ENCODE data around the gene SYNDIG1. TPM values are rescaled to one million over a fixed set of nuclear protein-coding genes. Genes with fewer than 3 reads are reported as not detected.

Gene SYNDIG1
- polyA plus RNA-seq, 2 of the 4 experiments (the other 2 are of a cell fraction) = 0.96 to 2.6 TPM

GRCh38 chr20:24649787-24650490, 180.5 kb downstream of the SYNDIG1 start:
- peak overlapping the region; percentile 75 to 82; a peak in 4 of 6 replicates for H3K27ac ChIP-seq
- no peak for ATAC-seq
- POLR2A ChIA-PET = interaction anchor here (1.7 kb wide), 1 partner anchor 23 kb away, joined by 7 read pairs; no protein-coding TSS in a partner anchor

DNA sequence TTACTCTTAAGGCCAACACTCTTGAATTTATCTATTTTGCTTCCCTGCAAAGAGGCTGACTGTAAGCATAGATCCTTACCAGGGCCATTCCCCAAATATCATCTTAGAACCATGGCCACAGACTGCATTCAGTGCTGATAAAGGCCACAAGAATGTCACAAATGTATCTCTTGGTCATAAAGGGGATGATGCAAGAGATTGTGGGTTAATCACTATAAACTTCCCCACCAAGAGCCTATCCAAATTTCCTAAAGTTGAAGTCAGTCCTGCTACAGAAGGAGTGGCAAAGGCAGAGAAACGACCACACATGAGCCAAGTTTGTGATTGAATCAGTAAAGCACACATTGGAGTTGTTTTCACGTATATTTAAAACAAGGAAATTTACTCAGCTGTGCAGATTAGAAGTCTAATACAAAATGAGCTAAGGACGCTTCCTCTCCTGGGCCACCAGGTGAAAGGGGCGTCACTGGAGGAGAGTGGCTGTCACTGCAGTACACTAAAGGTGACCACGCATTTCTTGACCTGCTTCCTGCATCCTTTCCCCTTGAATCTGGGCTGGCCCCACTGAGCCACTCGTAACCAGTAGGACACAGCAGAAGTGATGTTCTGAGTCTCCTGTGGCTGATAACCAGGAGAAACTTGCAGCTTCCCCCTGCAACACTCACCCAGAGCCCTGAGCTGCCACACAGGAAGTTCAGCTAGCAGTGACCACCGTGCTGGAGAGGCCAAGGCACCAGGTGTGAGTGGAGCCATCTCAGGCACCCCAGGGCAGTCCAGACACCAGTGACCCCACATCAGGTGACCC, 181.9 kb downstream of the SYNDIG1 start:
- 37% methylated on average over 7 of the region's 7 CpGs for WGBS (ENCODE audit: missing lambda C conversion rate)
- peaks cover 44% of the 10 kb centered on the region for H3K4me1 ChIP-seq
- FAIRE-seq = peak; percentile 97
- peak overlapping the region; percentile 75 to 82 for H3K27ac ChIP-seq
- H3K4me2 ChIP-seq = peak overlapping the region; percentile 68
- peak; percentile 61 to 81 for DNase-seq (ENCODE audit: low read depth in 1 of 2, low spot score in 1 of 2)
- POLR2A ChIA-PET = interaction anchor here (0.9 to 1.7 kb wide), 2 partner anchors 17 to 22 kb away, joined by 3 to 7 read pairs; no protein-coding TSS in a partner anchor
- CTCF ChIA-PET = interaction anchor here (0.7 to 4.4 kb wide), 9 partner anchors 13 to 1041 kb away, joined by 3 to 22 read pairs (median 4); no protein-coding TSS in a partner anchor
- peak; percentile 69 to 75 for ATAC-seq
- H3K9me3 ChIP-seq = no peaks in the 10 kb centered on the region
- no peak overlapping the region for H3K4me3 ChIP-seq
- TF ChIP-seq, protein P1, sequence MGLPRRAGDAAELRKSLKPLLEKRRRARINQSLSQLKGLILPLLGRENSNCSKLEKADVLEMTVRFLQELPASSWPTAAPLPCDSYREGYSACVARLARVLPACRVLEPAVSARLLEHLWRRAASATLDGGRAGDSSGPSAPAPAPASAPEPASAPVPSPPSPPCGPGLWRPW (IDR thresholded peaks at IDR 0.05) = no peak
- TF ChIP-seq HOXB5 (CRISPR knock-in tag; IDR thresholded peaks at IDR 0.05) (no peak), ZSCAN20 (CRISPR knock-in tag; IDR thresholded peaks at IDR 0.05) (no peak), BHLHE40 (IDR thresholded peaks at IDR 0.05; ENCODE audit: low read depth, low read length) (no peak), CBX8 (IDR thresholded peaks at IDR 0.05) (no peak), ZNF302 (CRISPR knock-in tag; IDR thresholded peaks at IDR 0.05) (no peak), FOSB (CRISPR knock-in tag; IDR thresholded peaks at IDR 0.05) (no peak), NPAS2 (CRISPR knock-in tag; IDR thresholded peaks at IDR 0.05; ENCODE audit: borderline replicate concordance) (no peak), TFCP2L1 (CRISPR knock-in tag; IDR thresholded peaks at IDR 0.05) (no peak), POLR2AphosphoS2 (conservative IDR thresholded peaks at IDR 0.05; ENCODE audit: low read length) (no peak), GATA3 (IDR thresholded peaks at IDR 0.05; ENCODE audit: borderline replicate concordance) (peak; percentile 76), POLR2A (IDR thresholded peaks at IDR 0.05; ENCODE audit: low read length) (no peak), KDM1A (IDR thresholded peaks at IDR 0.05; ENCODE audit: low read depth) (no peak), ZC3H11A (IDR thresholded peaks at IDR 0.05) (no peak), REST (IDR thresholded peaks at IDR 0.05) (no peak), PHF8 (IDR thresholded peaks at IDR 0.05; ENCODE audit: borderline replicate concordance, low read depth) (no peak), FOXS1 (CRISPR knock-in tag; IDR thresholded peaks at IDR 0.05) (no peak), RNF2 (IDR thresholded peaks at IDR 0.05; ENCODE audit: borderline replicate concordance, low read depth) (no peak), KDM5A (IDR thresholded peaks at IDR 0.05) (no peak), RAD21 (conservative IDR thresholded peaks at IDR 0.05 in 1 of 2, IDR thresholded peaks at IDR 0.05 in 1 of 2) (peak; percentile 24 to 39; a peak in 4 of 5 replicates), HEYL (CRISPR knock-in tag; IDR thresholded peaks at IDR 0.05) (no peak), NFE2L2 (conservative IDR thresholded peaks at IDR 0.05; ENCODE audit: low read length) (no peak), FOSL2 (IDR thresholded peaks at IDR 0.05) (0 out of 2 replicates have a peak, but pooled peaks have one; percentile 49), FOSL2 (CRISPR knock-in tag; IDR thresholded peaks at IDR 0.05) (peak; percentile 75)
- TF ChIP-seq, protein P2, sequence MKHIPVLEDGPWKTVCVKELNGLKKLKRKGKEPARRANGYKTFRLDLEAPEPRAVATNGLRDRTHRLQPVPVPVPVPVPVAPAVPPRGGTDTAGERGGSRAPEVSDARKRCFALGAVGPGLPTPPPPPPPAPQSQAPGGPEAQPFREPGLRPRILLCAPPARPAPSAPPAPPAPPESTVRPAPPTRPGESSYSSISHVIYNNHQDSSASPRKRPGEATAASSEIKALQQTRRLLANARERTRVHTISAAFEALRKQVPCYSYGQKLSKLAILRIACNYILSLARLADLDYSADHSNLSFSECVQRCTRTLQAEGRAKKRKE (CRISPR knock-in tag; IDR thresholded peaks at IDR 0.05; ENCODE audit: low read depth) = no peak
- TF ChIP-seq, protein P3, sequence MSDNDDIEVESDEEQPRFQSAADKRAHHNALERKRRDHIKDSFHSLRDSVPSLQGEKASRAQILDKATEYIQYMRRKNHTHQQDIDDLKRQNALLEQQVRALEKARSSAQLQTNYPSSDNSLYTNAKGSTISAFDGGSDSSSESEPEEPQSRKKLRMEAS (IDR thresholded peaks at IDR 0.05) = peak; percentile 55; the same call in 1 of the 2 replicates
- TF ChIP-seq, protein P4, sequence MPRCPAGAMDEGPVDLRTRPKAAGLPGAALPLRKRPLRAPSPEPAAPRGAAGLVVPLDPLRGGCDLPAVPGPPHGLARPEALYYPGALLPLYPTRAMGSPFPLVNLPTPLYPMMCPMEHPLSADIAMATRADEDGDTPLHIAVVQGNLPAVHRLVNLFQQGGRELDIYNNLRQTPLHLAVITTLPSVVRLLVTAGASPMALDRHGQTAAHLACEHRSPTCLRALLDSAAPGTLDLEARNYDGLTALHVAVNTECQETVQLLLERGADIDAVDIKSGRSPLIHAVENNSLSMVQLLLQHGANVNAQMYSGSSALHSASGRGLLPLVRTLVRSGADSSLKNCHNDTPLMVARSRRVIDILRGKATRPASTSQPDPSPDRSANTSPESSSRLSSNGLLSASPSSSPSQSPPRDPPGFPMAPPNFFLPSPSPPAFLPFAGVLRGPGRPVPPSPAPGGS (IDR thresholded peaks at IDR 0.05) = no peak
- TF ChIP-seq, protein P5, sequence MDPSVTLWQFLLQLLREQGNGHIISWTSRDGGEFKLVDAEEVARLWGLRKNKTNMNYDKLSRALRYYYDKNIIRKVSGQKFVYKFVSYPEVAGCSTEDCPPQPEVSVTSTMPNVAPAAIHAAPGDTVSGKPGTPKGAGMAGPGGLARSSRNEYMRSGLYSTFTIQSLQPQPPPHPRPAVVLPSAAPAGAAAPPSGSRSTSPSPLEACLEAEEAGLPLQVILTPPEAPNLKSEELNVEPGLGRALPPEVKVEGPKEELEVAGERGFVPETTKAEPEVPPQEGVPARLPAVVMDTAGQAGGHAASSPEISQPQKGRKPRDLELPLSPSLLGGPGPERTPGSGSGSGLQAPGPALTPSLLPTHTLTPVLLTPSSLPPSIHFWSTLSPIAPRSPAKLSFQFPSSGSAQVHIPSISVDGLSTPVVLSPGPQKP (IDR thresholded peaks at IDR 0.05; ENCODE audit: low read depth, low read length) = no peak

More at GRCh38 chr20:24649787-24650490, 180.5 kb downstream of the SYNDIG1 start:
- H3K4me1 ChIP-seq = peaks cover 44% of the 10 kb centered on the region
- 75% methylated on average over 11 of the region's 11 CpGs for WGBS (ENCODE audit: missing lambda C conversion rate)
- H3K4me3 ChIP-seq = no peak overlapping the region
- CTCF ChIA-PET = interaction anchor here (1.6 to 4.4 kb wide), 3 partner anchors 14 to 56 kb away, joined by 4 to 22 read pairs (median 7); no protein-coding TSS in a partner anchor
- FAIRE-seq (peak; percentile 32), DNase-seq (ENCODE audit: low read depth in 1 of 2, low spot score in 1 of 2) (no peak)
- TF ChIP-seq EP300 (IDR thresholded peaks at IDR 0.05) = no peak
- H3K4me2 ChIP-seq = peak overlapping the region; percentile 3; the same call in 1 of the 3 replicates
- H3K9me3 ChIP-seq = no peaks in the 10 kb centered on the region
